SHP77 (cell line): ENCODE measurements around the gene SELENOO.
"Not testable (repeated sequence)": the region's sequence is repeated elsewhere in the genome, so short reads cannot be mapped to it uniquely, and the experiment has no call there.

Source experiments
- DNase-seq, 2 experiments: peaks; one replicate each; lab custom pipeline; 2025; lab: John Stamatoyannopoulos, UW

Gene SELENOO

GRCh38 chr22:50201191-50202129, 649 bp downstream of the SELENOO start:
- no peak for DNase-seq

GRCh38 chr22:50202130-50202666, 1.4 kb downstream of the SELENOO start:
- no peak for DNase-seq

GRCh38 chr22:50203288-50203687, 2.5 kb downstream of the SELENOO start:
- DNase-seq, result no peak

GRCh38 chr22:50204571-50204970, 3.8 kb downstream of the SELENOO start:
- no peak for DNase-seq

GRCh38 chr22:50204998-50205397, 4.2 kb downstream of the SELENOO start:
- DNase-seq, result not testable (repeated sequence)

- no peak for DNase-seq
Measured at GRCh38 chr22:50205781-50206569, 5.2 kb downstream of the SELENOO start.

- peak; percentile 32 to 33 for DNase-seq
Measured at GRCh38 chr22:50206599-50206998, 5.8 kb downstream of the SELENOO start.

GRCh38 chr22:50207383-50208140, 6.8 kb downstream of the SELENOO start:
- no peak for DNase-seq

GRCh38 chr22:50208430-50208938, 7.7 kb downstream of the SELENOO start:
- no peak for DNase-seq

- no peak for DNase-seq
Measured at GRCh38 chr22:50208939-50209892, 8.4 kb downstream of the SELENOO start.

- DNase-seq, result peak; percentile 30 to 61
Measured at GRCh38 chr22:50209893-50210292, 9.1 kb downstream of the SELENOO start.

GRCh38 chr22:50210378-50211139, 9.7 kb downstream of the SELENOO start:
- no peak for DNase-seq

GRCh38 chr22:50211147-50211546, 10.3 kb downstream of the SELENOO start:
- DNase-seq, result no peak

- DNase-seq, result no peak
Measured at GRCh38 chr22:50213263-50213662, 12.5 kb downstream of the SELENOO start.

- no peak for DNase-seq
Measured at GRCh38 chr22:50215297-50216054, 14.7 kb downstream of the SELENOO start.

- DNase-seq, result no peak
Measured at GRCh38 chr22:50216055-50216683, 15.4 kb downstream of the SELENOO start.

- no peak for DNase-seq
Measured at GRCh38 chr22:50216684-50217520, 16.1 kb downstream of the SELENOO start.
